Hypothalamus (tissue), 51 donors: ENCODE data around the gene CRB1.

Experiments
- DNase-seq, 51 donors: peaks; one replicate each; lab custom pipeline; 2025; lab: John Stamatoyannopoulos, UW

The CRB1 gene

GRCh38 chr1:197342044-197342565 is 74.1 kb downstream of the CRB1 start:
- DNase-seq: no peak

- DNase-seq: no peak
These were observed 74.6 kb downstream of the CRB1 start for GRCh38 chr1:197342669-197343068.

- DNase-seq: no peak
These were observed 75.7 kb downstream of the CRB1 start for GRCh38 chr1:197343663-197344273.

- no peak for DNase-seq
These were observed 83.9 kb downstream of the CRB1 start for GRCh38 chr1:197351821-197352440.

GRCh38 chr1:197355248-197355995 is 87.4 kb downstream of the CRB1 start:
- DNase-seq: no peak

- DNase-seq: peak in 10 of 51 donors; percentile 2 to 32 (median 10)
These were observed 88.9 kb downstream of the CRB1 start for GRCh38 chr1:197356723-197357533.

- no peak for DNase-seq
These were observed 90.9 kb downstream of the CRB1 start for GRCh38 chr1:197358959-197359358.

- DNase-seq: peak in 1 of 51 donors; percentile 1
These were observed 92.0 kb downstream of the CRB1 start for GRCh38 chr1:197360068-197360467.

GRCh38 chr1:197362871-197363270 is 94.8 kb downstream of the CRB1 start:
- DNase-seq: no peak

GRCh38 chr1:197363855-197364254 is 95.8 kb downstream of the CRB1 start:
- DNase-seq: no peak

GRCh38 chr1:197366996-197367395 is 98.9 kb downstream of the CRB1 start:
- no peak for DNase-seq

GRCh38 chr1:197367627-197368026 is 99.6 kb downstream of the CRB1 start:
- DNase-seq: no peak

- DNase-seq: no peak
These were observed 106.4 kb downstream of the CRB1 start for GRCh38 chr1:197374428-197374827.

- no peak for DNase-seq
These were observed 116.4 kb downstream of the CRB1 start for GRCh38 chr1:197384471-197384870.

GRCh38 chr1:197388801-197389200 is 120.7 kb downstream of the CRB1 start:
- DNase-seq: no peak

GRCh38 chr1:197390856-197391255 is 122.8 kb downstream of the CRB1 start:
- no peak for DNase-seq

GRCh38 chr1:197391303-197392226 is 123.5 kb downstream of the CRB1 start:
- DNase-seq: no peak

- no peak for DNase-seq
These were observed 124.5 kb downstream of the CRB1 start for GRCh38 chr1:197392541-197392940.

- no peak for DNase-seq
These were observed 125.1 kb downstream of the CRB1 start for GRCh38 chr1:197393105-197393504.

- DNase-seq: no peak
These were observed 125.7 kb downstream of the CRB1 start for GRCh38 chr1:197393772-197394171.
